Neural crest cell (in vitro differentiated cells): ENCODE data around the gene RIPK3. TPM values are rescaled to one million over a fixed set of nuclear protein-coding genes. Genes with fewer than 3 reads are reported as not detected.
A peak's percentile ranks its signal among the peaks of the same experiment; 100 is the strongest.
"Not testable (repeated sequence)": the region's sequence is repeated elsewhere in the genome, so short reads cannot be mapped to it uniquely, and the experiment has no call there.

Experiments used
- DNase-seq: peaks from one replicate; pipeline ENCODE4 v3.0.0; 2021; ENCODE audit warnings: low read depth, mixed read lengths, low spot score
- H3K27ac Mint-ChIP-seq: one replicate; pipeline ENCODE4 v1.8.0; 2021; ENCODE audit warnings: mild to moderate bottlenecking, mixed read lengths; ENCODE audit not compliant: unreplicated experiment
- H3K27me3 Mint-ChIP-seq: 2 replicates; pipeline ENCODE4 v1.8.0; 2021; ENCODE audit warnings: low read depth, mild to moderate bottlenecking, mixed read lengths
- H3K36me3 Mint-ChIP-seq: 2 replicates; pipeline ENCODE4 v1.8.0; 2021; ENCODE audit warnings: low read depth, mild to moderate bottlenecking, mixed read lengths
- H3K4me1 Mint-ChIP-seq: 2 replicates; pipeline ENCODE4 v1.8.0; 2021; ENCODE audit warnings: mixed read lengths
- H3K4me3 Mint-ChIP-seq: one replicate; pipeline ENCODE4 v1.8.0; 2021; ENCODE audit warnings: mild to moderate bottlenecking, mixed read lengths
- H3K9me3 Mint-ChIP-seq: 2 replicates; pipeline ENCODE4 v1.8.0; 2021; ENCODE audit warnings: mixed read lengths
- total RNA-seq: library from RNA; stranded (reverse); gene quantifications from 2 replicates; pipeline ENCODE4 v1.2.1, GENCODE V29; 2021
- TF ChIP-seq, protein P1 (sequence below): fragments of 200-600 bp; sonication (generic); conservative IDR thresholded peaks from 2 replicates; pipeline ENCODE4 v1.5.0; 2021; ENCODE audit warnings: antibody characterized with exemption, mild to moderate bottlenecking

Gene RIPK3
- total RNA-seq, 1 donor from 2014 or later = not detected

DNA sequence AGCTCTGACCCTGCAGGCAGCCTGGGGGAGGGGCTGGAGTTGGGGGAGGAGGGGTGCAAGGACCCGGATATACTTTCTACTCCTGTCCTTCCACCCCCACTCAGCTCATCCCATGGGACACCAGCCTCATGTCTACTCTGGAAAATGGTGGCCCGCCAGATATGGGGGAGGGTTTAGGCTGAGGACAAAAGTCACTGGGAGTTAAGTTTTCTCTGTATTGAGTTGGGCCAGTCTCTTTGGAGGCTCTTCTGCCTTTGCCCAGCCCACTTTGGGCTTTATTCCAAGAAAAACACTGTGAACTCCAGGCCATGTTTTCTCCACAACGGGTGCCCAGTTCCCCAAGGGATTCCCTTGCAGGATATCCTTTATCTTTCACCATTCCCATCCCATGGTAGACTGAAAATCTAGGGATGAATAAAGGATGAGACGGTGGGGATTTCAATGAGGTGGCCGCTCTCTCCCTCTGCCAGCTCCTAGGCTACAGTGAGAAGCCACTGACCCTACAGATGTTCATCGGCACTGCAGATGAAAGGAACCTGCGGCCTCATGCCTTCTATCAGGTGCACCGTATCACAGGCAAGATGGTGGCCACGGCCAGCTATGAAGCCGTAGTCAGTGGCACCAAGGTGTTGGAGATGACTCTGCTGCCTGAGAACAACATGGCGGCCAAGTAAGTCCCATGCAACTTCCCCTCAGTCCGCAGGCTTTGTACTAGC is 33.1 kb upstream of the RIPK3 start:
- Mint-ChIP-seq H3K9me3 (no peaks in the 10 kb centered on the region), H3K36me3 (no peaks in the 10 kb centered on the region), H3K4me1 (peaks cover 6% of the 10 kb centered on the region), H3K27ac (no peak overlapping the region), H3K27me3 (no peaks in the 10 kb centered on the region), H3K4me3 (no peak overlapping the region)
- TF ChIP-seq, protein P1, sequence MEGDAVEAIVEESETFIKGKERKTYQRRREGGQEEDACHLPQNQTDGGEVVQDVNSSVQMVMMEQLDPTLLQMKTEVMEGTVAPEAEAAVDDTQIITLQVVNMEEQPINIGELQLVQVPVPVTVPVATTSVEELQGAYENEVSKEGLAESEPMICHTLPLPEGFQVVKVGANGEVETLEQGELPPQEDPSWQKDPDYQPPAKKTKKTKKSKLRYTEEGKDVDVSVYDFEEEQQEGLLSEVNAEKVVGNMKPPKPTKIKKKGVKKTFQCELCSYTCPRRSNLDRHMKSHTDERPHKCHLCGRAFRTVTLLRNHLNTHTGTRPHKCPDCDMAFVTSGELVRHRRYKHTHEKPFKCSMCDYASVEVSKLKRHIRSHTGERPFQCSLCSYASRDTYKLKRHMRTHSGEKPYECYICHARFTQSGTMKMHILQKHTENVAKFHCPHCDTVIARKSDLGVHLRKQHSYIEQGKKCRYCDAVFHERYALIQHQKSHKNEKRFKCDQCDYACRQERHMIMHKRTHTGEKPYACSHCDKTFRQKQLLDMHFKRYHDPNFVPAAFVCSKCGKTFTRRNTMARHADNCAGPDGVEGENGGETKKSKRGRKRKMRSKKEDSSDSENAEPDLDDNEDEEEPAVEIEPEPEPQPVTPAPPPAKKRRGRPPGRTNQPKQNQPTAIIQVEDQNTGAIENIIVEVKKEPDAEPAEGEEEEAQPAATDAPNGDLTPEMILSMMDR = no peak
- DNase-seq = no peak

DNA sequence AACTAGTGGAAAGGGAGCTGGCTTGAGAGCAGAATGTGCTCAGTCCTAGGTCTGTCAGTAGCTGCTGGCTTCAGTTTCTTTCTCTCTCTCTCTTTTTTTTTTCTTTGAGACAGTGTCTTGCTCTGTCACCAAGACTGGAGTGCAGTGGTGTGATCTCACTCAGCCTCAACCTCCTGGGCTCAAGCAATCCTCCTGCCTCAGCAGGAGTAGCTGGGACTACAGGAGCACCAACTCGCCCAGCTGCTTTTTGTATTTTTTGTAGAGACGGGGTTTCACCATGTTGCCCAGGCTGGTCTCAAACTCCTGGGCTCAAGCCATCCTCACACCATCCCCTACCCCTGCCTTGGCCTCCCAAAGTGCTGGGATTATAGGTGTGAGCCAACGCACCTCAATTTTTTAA is 31.8 kb upstream of the RIPK3 start:
- peak overlapping the region; percentile 45 for H3K4me3 Mint-ChIP-seq

DNA sequence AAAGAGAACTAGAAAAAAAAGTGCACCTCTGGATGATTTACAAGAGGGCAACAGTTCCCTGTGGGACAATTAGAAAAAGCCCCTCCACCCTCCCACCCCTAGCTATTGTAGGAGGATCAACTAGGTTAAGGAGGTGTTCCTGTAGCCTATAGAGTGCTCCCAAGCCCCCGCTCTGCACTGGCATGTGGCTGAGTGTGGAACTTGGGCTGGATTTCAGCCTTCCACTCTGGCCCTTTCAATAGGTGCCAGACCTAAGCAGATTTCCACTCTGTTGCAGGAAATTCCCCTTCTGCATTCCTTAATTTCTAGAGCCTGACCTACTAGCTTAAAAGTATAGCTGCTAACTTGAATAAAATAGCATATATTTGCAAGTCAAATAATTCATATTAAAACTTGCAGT is 31.0 kb upstream of the RIPK3 start:
- Mint-ChIP-seq H3K9me3 (no peaks in the 10 kb centered on the region), H3K4me1 (peaks cover 23% of the 10 kb centered on the region), H3K36me3 (no peaks in the 10 kb centered on the region), H3K27me3 (peaks cover 14% of the 10 kb centered on the region), H3K4me3 (peak overlapping the region; percentile 45), H3K27ac (no peak overlapping the region)
- TF ChIP-seq, protein P1 = no peak
- no peak for DNase-seq

More for the DNA sequence above, 31.8 kb upstream of the RIPK3 start:
- not testable (repeated sequence) for H3K9me3 Mint-ChIP-seq, H3K27ac Mint-ChIP-seq, DNase-seq, H3K36me3 Mint-ChIP-seq
- Mint-ChIP-seq H3K27me3 (peaks cover 10% of the 10 kb centered on the region), H3K4me1 (peaks cover 18% of the 10 kb centered on the region)

DNA sequence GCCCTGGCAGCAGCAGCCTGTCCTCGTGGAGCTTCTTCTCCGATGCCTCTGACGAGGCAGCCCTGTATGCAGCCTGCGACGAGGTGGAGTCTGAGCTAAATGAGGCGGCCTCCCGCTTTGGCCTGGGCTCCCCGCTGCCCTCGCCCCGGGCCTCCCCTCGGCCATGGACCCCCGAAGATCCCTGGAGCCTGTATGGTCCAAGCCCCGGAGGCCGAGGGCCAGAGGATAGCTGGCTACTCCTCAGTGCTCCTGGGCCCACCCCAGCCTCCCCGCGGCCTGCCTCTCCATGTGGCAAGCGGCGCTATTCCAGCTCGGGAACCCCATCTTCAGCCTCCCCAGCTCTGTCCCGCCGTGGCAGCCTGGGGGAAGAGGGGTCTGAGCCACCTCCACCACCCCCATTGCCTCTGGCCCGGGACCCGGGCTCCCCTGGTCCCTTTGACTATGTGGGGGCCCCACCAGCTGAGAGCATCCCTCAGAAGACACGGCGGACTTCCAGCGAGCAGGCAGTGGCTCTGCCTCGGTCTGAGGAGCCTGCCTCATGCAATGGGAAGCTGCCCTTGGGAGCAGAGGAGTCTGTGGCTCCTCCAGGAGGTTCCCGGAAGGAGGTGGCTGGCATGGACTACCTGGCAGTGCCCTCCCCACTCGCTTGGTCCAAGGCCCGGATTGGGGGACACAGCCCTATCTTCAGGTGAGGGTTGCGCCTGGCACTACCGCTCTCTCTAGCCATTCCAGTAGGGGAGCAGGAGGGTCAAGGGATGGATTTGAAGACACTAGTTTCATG is 30.3 kb upstream of the RIPK3 start:
- H3K4me1 Mint-ChIP-seq = peaks cover 27% of the 10 kb centered on the region
- H3K9me3 Mint-ChIP-seq = no peaks in the 10 kb centered on the region
- H3K36me3 Mint-ChIP-seq = no peaks in the 10 kb centered on the region
- no peak overlapping the region for H3K27ac Mint-ChIP-seq
- H3K27me3 Mint-ChIP-seq = peaks cover 18% of the 10 kb centered on the region
- TF ChIP-seq, protein P1 = no peak
- DNase-seq = no peak
- H3K4me3 Mint-ChIP-seq = no peak overlapping the region

DNA sequence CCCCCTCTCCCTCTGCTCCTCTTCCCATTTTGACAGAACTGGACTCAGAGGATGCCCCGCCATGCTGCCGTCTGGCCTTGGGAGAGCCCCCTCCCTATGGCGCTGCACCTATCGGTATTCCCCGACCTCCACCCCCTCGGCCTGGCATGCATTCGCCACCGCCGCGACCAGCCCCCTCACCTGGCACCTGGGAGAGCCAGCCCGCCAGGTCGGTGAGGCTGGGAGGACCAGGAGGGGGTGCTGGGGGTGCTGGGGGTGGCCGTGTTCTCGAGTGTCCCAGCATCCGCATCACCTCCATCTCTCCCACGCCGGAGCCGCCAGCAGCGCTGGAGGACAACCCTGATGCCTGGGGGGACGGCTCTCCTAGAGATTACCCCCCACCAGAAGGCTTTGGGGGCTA is 29.7 kb upstream of the RIPK3 start:
- Mint-ChIP-seq H3K4me1 (peaks cover 27% of the 10 kb centered on the region), H3K9me3 (no peaks in the 10 kb centered on the region), H3K27me3 (peaks cover 18% of the 10 kb centered on the region), H3K4me3 (peak overlapping the region; percentile 87), H3K36me3 (no peaks in the 10 kb centered on the region), H3K27ac (no peak overlapping the region)
- DNase-seq = no peak
- TF ChIP-seq, protein P1 = no peak
